Transverse colon (tissue), 4 donors: Measurements from ENCODE around the gene PTPRN2. TPM values are rescaled to one million over a fixed set of nuclear protein-coding genes. Genes with fewer than 3 reads are reported as not detected.

Experiments used
- DNase-seq: peaks from one replicate; pipeline ENCODE4 v3.0.0-alpha.2; 2019
- H3K27ac ChIP-seq, 4 donors: fragments of 200-600 bp; sonication (generic); 2 replicates each; pipeline ENCODE4 v1.5.1; 2016 to 2018; ENCODE audit warnings: inconsistent platforms in 4 of 4
- H3K27me3 ChIP-seq: fragments of 200-600 bp; sonication (generic); 2 replicates; pipeline ENCODE4 v1.5.1; 2017; ENCODE audit warnings: inconsistent platforms
- H3K36me3 ChIP-seq, 4 donors: fragments of 200-600 bp; sonication (generic); 2 replicates each; pipeline ENCODE4 v1.5.1; 2017 to 2019; ENCODE audit warnings: inconsistent platforms in 4 of 4
- H3K4me1 ChIP-seq, 4 donors: fragments of 200-600 bp; sonication (generic); 2 replicates each; pipeline ENCODE4 v1.5.1; 2017 to 2020; ENCODE audit warnings: inconsistent platforms in 4 of 4
- H3K4me3 ChIP-seq, 4 donors: fragments of 200-600 bp; sonication (generic); 1 replicate in 1 of 4; 2 replicates in 3 of 4; pipeline versions ENCODE4 v1.5.1 to v1.6.1; 2017 to 2019; ENCODE audit warnings: inconsistent platforms in 4 of 4
- H3K9me3 ChIP-seq, 2 donors: fragments of 200-600 bp; sonication (generic); 2 replicates each; pipeline ENCODE4 v1.5.1; 2017 to 2019; ENCODE audit warnings: inconsistent platforms in 2 of 2
- CTCF ChIP-seq, 5 experiments: fragments of 200-600 bp in 3 of 5; fragments of 450-650 bp in 2 of 5; sonication (generic) in 3 of 5; IDR thresholded peaks; 1 replicate in 2 of 5; 2 replicates in 3 of 5; pipeline ENCODE4 v1.5.1; 2016 to 2017; ENCODE audit warnings: antibody characterized with exemption in 5 of 5, inconsistent platforms in 3 of 5, mild to moderate bottlenecking in 2 of 5, moderate library complexity in 1 of 5
- EP300 ChIP-seq: sonication (generic); formaldehyde crosslinking; IDR thresholded peaks from one replicate; pipeline ENCODE4 v1.6.1; 2017; ENCODE audit warnings: antibody characterized with exemption, low read depth
- POLR2A ChIP-seq: fragments of 450-650 bp; IDR thresholded peaks from one replicate; pipeline ENCODE4 v1.6.1; 2016; ENCODE audit warnings: antibody characterized with exemption, mild to moderate bottlenecking, moderate library complexity
- POLR2AphosphoS5 ChIP-seq, 3 donors: sonication (generic); formaldehyde crosslinking; IDR thresholded peaks; one replicate each; pipeline ENCODE4 v1.6.1; 2016; ENCODE audit warnings: antibody characterized with exemption in 3 of 3
- WGBS, 2 donors: methylation state at CpG; one replicate each; pipeline ENCODE4 v1.1.5; 2018; ENCODE audit warnings: low coverage in 1 of 2; 5-methylcytosine and 5-hydroxymethylcytosine counted together
- in situ Hi-C, 4 donors: fragments of 200-750 bp; cut with MboI; loops; one replicate each; pipeline versions ENCODE4 v1.15.0 to v1.15.1; 2017; ENCODE audit warnings: low sequenced_read_pairs in 3 of 4, low pct_ligation_motif_present in 1 of 4, low pct_unique_long_range_greater_than_20kb in 1 of 4
- intact Hi-C: fragments of 100-400 bp; cut with DNase I; formaldehyde crosslinking; loops from one replicate; pipeline ENCODE4 v1.15.1; 2023; ENCODE audit warnings: low total_unique reads
- total RNA-seq, 4 donors: library from RNA; depleted of rRNA; stranded (reverse); fragments of >200 nt; gene quantifications; one replicate each; pipeline ENCODE4 v1.1.0, GENCODE V29; 2016

The PTPRN2 gene
- total RNA-seq, 4 donors from 2014 or later: 15.4 to 31.1 (median 21.8) TPM

DNA sequence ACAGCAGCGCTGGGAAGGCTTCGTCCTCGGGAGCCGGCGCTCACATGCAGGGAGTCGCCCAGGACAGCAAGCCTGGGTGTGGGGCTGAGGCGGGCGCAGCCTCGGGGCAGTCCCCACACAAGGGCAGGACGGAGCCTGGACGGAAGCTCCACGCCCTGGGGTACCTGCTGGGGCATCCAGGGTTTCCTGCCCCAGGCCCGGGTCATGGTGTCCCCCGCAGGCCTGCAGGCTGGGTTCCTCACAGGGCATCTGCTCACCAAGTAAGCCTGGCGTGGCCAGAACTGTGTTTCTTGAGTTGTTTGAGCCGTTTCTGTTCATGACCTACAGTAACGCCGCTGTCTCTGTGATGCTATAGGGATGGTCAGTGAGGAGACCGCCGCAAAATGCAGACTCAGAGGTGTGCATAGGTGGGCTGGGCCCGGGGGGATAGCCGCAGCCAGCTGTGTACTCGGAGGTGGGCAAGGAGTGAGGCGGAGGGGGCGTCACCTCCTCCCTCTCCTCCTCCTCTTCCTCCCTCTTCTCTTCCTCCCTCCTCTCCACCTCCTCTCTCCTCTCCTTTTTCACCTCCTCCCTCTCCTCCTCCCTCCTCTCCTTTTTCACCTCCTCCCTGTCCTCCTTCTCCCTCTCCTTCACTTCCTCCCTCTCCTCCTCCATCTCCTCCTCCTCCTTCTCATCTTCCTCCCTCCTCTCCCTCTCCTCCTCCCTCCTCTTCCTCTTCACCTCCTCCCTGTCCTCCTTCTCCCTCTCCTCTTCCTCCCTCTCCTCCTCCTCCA is 811.9 kb downstream of the PTPRN2 start:
- Histone ChIP-seq H3K36me3 (no peaks in the 10 kb centered on the region), H3K9me3 (no peaks in the 10 kb centered on the region), H3K27me3 (peaks cover 3% of the 10 kb centered on the region), H3K4me1 (no peaks in the 10 kb centered on the region), H3K4me3 (no peak overlapping the region), H3K27ac (no peak overlapping the region)
- WGBS, 2 donors: 63 to 79% methylated on average over 8 to 20 of the region's 25 CpGs
- in situ Hi-C loops: no loop called here
- intact Hi-C loops: no loop called here
- TF ChIP-seq POLR2AphosphoS5 (IDR thresholded peaks at IDR 0.05) (no peak), EP300 (no peak), CTCF (IDR thresholded peaks at IDR 0.05) (no peak), POLR2A (no peak)
- DNase-seq: no peak

DNA sequence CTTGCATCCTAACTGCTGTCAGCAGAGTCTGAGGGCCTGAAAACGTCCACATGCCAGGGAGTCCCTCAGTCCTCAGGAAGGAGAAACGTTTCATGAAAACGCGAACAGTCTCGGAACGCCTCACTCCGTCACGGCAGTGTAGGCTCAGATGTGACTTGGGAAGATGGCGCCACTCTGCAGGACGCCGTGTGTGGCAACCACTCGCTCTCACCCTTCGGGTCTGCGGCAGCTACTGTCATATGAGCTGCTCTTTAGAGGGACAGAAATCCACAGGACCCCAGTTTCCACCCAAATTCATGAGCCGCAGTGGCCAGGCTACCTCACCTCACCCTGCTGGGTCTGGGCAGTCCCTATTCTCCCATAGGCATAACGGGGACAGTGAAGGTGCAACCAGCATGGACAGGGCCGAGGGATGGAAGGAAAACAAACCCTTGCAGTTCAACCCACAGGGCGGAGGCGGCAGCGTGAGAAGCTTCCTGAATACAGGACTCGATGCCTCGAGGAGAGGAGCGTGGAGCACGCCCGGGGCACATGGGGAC is 812.5 kb downstream of the PTPRN2 start:
- no peaks in the 10 kb centered on the region for H3K9me3 ChIP-seq
- in situ Hi-C loops: no loop called here
- intact Hi-C loops: no loop called here
- H3K36me3 ChIP-seq: no peaks in the 10 kb centered on the region
- peaks cover 5% of the 10 kb centered on the region for H3K27me3 ChIP-seq
- no peak overlapping the region for H3K4me3 ChIP-seq
- 83 to 84% methylated on average over 5 to 25 of the region's 25 CpGs for WGBS, 2 donors
- no peaks in the 10 kb centered on the region for H3K4me1 ChIP-seq
- no peak for TF ChIP-seq EP300
- no peak for TF ChIP-seq POLR2AphosphoS5 (IDR thresholded peaks at IDR 0.05)
- TF ChIP-seq POLR2A: no peak
- TF ChIP-seq CTCF (IDR thresholded peaks at IDR 0.05): no peak
- no peak for DNase-seq
- H3K27ac ChIP-seq: no peak overlapping the region

GRCh38 chr7:157774495-157774894 is 813.1 kb downstream of the PTPRN2 start:
- no peak for DNase-seq
- Histone ChIP-seq H3K27me3 (peaks cover 5% of the 10 kb centered on the region), H3K36me3 (no peaks in the 10 kb centered on the region), H3K9me3 (no peaks in the 10 kb centered on the region), H3K27ac (no peak overlapping the region), H3K4me3 (no peak overlapping the region), H3K4me1 (no peaks in the 10 kb centered on the region)
- intact Hi-C loops (no loop called here), in situ Hi-C loops (no loop called here)
- WGBS, 2 donors: 88 to 97% methylated on average over 6 to 11 of the region's 11 CpGs
- TF ChIP-seq POLR2AphosphoS5 (IDR thresholded peaks at IDR 0.05): no peak
- TF ChIP-seq CTCF (IDR thresholded peaks at IDR 0.05): no peak
- TF ChIP-seq POLR2A: no peak
- no peak for TF ChIP-seq EP300

GRCh38 chr7:157773361-157773760 is 814.3 kb downstream of the PTPRN2 start:
- intact Hi-C loops: no loop called here

More at GRCh38 chr7:157773361-157773760, 814.3 kb downstream of the PTPRN2 start:
- 79 to 84% methylated on average over 7 to 9 of the region's 9 CpGs for WGBS, 2 donors
- Histone ChIP-seq H3K27me3 (peaks cover 5% of the 10 kb centered on the region), H3K4me1 (no peaks in the 10 kb centered on the region), H3K9me3 (no peaks in the 10 kb centered on the region), H3K36me3 (no peaks in the 10 kb centered on the region), H3K27ac (no peak overlapping the region), H3K4me3 (no peak overlapping the region)
- no peak for DNase-seq
- TF ChIP-seq POLR2A (no peak), POLR2AphosphoS5 (IDR thresholded peaks at IDR 0.05) (no peak), EP300 (no peak), CTCF (IDR thresholded peaks at IDR 0.05) (no peak)
- in situ Hi-C loops: no loop called here
